Measurements from ENCODE around the gene PTPRD.

PTPRD gene

DNA sequence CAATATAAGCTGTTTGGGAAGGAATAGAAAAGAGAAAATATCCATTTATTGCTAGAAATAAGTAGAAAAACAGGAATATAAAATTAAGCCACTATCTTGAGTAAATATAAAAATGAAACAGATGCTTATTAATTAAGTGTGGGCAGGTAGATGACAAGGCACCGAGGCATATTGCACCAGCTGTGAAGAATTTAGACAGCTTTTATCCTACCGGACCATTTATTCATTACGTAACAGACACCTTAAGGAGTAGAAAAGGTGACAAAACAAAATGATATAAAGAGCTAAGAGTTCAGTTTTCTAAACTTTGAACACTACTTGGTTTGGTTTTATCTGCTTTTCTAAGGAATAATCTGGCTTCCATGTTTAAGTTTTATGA, 404.1 kb downstream of the PTPRD start (continued):
- TF ChIP-seq ZNF354C (tag by site-specific recombination; IDR thresholded peaks at IDR 0.05; ENCODE audit: borderline replicate concordance, low read depth): no peak

DNA sequence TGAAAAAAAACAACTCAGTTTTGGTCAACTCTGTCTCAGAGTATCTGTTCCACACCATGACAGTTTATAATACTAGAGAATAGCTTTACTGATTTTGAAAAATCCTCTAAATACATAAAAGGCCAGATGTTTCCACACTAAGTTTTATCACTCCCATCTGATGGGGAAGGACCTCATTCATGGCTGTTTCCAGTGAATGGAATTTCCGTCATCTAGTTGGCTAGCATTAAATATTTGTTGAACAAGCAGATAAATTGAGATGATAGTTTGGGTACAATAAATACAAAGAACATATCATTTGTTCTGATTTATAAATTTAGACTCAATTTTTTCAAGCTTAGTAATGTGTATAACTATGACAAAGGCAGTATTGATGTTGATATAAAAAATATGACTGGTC, 408.5 kb downstream of the PTPRD start:
- CTCF ChIA-PET: interaction anchor here (0.6 kb wide), 2 partner anchors 144 to 428 kb away, joined by 3 read pairs; no protein-coding TSS in a partner anchor
- Histone ChIP-seq H3K4me3 (ENCODE audit: low read depth, low read length) (no peak overlapping the region), H3K27ac (ENCODE audit: extremely low read depth, low read depth, low read length) (no peak overlapping the region), H3K4me1 (ENCODE audit: control insufficient read depth, insufficient read depth, low read length) (no peaks in the 10 kb centered on the region), H3K9me3 (ENCODE audit: control insufficient read depth, insufficient read depth, low read depth, low read length) (no peaks in the 10 kb centered on the region), H3K36me3 (ENCODE audit: control insufficient read depth in 2 of 2, insufficient read depth in 1 of 2, low read length in 2 of 2) (no peaks in the 10 kb centered on the region)
- POLR2A ChIA-PET: no interaction called here
- TF ChIP-seq ZNF548 (tag by site-specific recombination; IDR thresholded peaks at IDR 0.05) (no peak), KLF16 (tag by site-specific recombination; IDR thresholded peaks at IDR 0.05) (no peak), KLF1 (tag by site-specific recombination; IDR thresholded peaks at IDR 0.05) (no peak), ZNF214 (tag by site-specific recombination; IDR thresholded peaks at IDR 0.05; ENCODE audit: borderline replicate concordance) (no peak), WT1 (tag by site-specific recombination; IDR thresholded peaks at IDR 0.05) (no peak), ZNF560 (tag by site-specific recombination; IDR thresholded peaks at IDR 0.05; ENCODE audit: borderline replicate concordance) (no peak), ZNF23 (tag by site-specific recombination; IDR thresholded peaks at IDR 0.05; ENCODE audit: borderline replicate concordance) (no peak), FEZF1 (tag by site-specific recombination; IDR thresholded peaks at IDR 0.05) (no peak), REPIN1 (tag by site-specific recombination; IDR thresholded peaks at IDR 0.05; ENCODE audit: low read depth) (no peak), ZBTB1 (tag by site-specific recombination; IDR thresholded peaks at IDR 0.05) (no peak), ZNF132 (tag by site-specific recombination; IDR thresholded peaks at IDR 0.05; ENCODE audit: borderline replicate concordance) (no peak)
- TF ChIP-seq, protein P1, sequence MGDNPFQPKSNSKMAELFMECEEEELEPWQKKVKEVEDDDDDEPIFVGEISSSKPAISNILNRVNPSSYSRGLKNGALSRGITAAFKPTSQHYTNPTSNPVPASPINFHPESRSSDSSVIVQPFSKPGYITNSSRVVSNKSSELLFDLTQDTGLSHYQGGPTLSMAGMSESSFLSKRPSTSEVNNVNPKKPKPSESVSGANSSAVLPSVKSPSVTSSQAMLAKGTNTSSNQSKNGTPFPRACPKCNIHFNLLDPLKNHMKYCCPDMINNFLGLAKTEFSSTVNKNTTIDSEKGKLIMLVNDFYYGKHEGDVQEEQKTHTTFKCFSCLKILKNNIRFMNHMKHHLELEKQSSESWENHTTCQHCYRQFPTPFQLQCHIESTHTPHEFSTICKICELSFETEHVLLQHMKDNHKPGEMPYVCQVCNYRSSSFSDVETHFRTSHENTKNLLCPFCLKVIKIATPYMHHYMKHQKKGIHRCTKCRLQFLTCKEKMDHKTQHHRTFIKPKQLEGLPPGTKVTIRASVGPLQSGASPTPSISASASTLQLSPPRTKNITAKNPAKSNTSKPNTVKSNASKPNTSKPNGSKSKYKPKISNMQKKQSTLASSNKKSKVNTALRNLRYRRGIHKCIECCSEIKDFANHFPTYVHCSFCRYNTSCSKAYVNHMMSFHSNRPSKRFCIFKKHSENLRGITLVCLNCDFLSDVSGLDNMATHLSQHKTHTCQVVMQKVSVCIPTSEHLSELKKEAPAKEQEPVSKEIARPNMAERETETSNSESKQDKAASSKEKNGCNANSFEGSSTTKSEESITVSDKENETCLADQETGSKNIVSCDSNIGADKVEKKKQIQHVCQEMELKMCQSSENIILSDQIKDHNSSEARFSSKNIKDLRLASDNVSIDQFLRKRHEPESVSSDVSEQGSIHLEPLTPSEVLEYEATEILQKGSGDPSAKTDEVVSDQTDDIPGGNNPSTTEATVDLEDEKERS (tag by site-specific recombination; IDR thresholded peaks at IDR 0.05): no peak
- TF ChIP-seq, protein P2, sequence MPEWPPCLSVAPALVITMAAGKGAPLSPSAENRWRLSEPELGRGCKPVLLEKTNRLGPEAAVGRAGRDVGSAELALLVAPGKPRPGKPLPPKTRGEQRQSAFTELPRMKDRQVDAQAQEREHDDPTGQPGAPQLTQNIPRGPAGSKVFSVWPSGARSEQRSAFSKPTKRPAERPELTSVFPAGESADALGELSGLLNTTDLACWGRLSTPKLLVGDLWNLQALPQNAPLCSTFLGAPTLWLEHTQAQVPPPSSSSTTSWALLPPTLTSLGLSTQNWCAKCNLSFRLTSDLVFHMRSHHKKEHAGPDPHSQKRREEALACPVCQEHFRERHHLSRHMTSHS (tag by site-specific recombination; IDR thresholded peaks at IDR 0.05): no peak
- TF ChIP-seq, protein P3, sequence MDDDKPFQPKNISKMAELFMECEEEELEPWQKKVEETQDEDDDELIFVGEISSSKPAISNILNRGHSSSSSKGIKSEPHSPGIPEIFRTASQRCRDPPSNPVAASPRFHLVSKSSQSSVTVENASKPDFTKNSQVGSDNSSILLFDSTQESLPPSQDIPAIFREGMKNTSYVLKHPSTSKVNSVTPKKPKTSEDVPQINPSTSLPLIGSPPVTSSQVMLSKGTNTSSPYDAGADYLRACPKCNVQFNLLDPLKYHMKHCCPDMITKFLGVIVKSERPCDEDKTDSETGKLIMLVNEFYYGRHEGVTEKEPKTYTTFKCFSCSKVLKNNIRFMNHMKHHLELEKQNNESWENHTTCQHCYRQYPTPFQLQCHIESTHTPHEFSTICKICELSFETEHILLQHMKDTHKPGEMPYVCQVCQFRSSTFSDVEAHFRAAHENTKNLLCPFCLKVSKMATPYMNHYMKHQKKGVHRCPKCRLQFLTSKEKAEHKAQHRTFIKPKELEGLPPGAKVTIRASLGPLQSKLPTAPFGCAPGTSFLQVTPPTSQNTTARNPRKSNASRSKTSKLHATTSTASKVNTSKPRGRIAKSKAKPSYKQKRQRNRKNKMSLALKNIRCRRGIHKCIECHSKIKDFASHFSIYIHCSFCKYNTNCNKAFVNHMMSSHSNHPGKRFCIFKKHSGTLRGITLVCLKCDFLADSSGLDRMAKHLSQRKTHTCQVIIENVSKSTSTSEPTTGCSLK (tag by site-specific recombination; IDR thresholded peaks at IDR 0.05): no peak
- TF ChIP-seq, protein P4, sequence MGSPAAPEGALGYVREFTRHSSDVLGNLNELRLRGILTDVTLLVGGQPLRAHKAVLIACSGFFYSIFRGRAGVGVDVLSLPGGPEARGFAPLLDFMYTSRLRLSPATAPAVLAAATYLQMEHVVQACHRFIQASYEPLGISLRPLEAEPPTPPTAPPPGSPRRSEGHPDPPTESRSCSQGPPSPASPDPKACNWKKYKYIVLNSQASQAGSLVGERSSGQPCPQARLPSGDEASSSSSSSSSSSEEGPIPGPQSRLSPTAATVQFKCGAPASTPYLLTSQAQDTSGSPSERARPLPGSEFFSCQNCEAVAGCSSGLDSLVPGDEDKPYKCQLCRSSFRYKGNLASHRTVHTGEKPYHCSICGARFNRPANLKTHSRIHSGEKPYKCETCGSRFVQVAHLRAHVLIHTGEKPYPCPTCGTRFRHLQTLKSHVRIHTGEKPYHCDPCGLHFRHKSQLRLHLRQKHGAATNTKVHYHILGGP (tag by site-specific recombination; IDR thresholded peaks at IDR 0.05): no peak
- TF ChIP-seq, protein P5, sequence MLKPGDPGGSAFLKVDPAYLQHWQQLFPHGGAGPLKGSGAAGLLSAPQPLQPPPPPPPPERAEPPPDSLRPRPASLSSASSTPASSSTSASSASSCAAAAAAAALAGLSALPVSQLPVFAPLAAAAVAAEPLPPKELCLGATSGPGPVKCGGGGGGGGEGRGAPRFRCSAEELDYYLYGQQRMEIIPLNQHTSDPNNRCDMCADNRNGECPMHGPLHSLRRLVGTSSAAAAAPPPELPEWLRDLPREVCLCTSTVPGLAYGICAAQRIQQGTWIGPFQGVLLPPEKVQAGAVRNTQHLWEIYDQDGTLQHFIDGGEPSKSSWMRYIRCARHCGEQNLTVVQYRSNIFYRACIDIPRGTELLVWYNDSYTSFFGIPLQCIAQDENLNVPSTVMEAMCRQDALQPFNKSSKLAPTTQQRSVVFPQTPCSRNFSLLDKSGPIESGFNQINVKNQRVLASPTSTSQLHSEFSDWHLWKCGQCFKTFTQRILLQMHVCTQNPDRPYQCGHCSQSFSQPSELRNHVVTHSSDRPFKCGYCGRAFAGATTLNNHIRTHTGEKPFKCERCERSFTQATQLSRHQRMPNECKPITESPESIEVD (tag by site-specific recombination; IDR thresholded peaks at IDR 0.05): no peak
